ENCODE measurements around the gene CNPY3.
"Not testable (repeated sequence)": the region's sequence is repeated elsewhere in the genome, so short reads cannot be mapped to it uniquely, and the experiment has no call there.

CNPY3 gene

GRCh38 chr6:42914546-42914945 lies 14.7 kb upstream of the CNPY3 start:
- DNase-seq (ENCODE audit: extremely low read depth in 1 of 2, low read depth in 1 of 2) = no peak

GRCh38 chr6:42915732-42916131 lies 13.5 kb upstream of the CNPY3 start, which contains the start of gene PTCRA:
Gene PTCRA, plus strand, starts transcription at chr6:42916053. Its CDS starts 17 bp downstream, at chr6:42916070.
- no peak for DNase-seq (ENCODE audit: extremely low read depth in 1 of 2, low read depth in 1 of 2)

- DNase-seq (ENCODE audit: extremely low read depth in 1 of 2, low read depth in 1 of 2) = no peak
These were observed 13.0 kb upstream of the CNPY3 start for GRCh38 chr6:42916288-42916687.

- no peak for DNase-seq (ENCODE audit: extremely low read depth in 1 of 2, low read depth in 1 of 2)
These were observed 7.5 kb upstream of the CNPY3 start for GRCh38 chr6:42921801-42922200.

- no peak for DNase-seq (ENCODE audit: extremely low read depth in 1 of 2, low read depth in 1 of 2)
These were observed 5.6 kb upstream of the CNPY3 start for GRCh38 chr6:42923666-42924065.

- DNase-seq (ENCODE audit: extremely low read depth in 1 of 2, low read depth in 1 of 2) = no peak
These were observed 3.9 kb upstream of the CNPY3 start for GRCh38 chr6:42925248-42925857.

GRCh38 chr6:42929821-42930360 lies 611 bp downstream of the CNPY3 start:
- peak; percentile 44 to 71 for DNase-seq (ENCODE audit: extremely low read depth in 1 of 2, low read depth in 1 of 2)

GRCh38 chr6:42932412-42932811 lies 3.1 kb downstream of the CNPY3 start:
- no peak for DNase-seq (ENCODE audit: extremely low read depth in 1 of 2, low read depth in 1 of 2)

GRCh38 chr6:42933205-42933604 lies 3.9 kb downstream of the CNPY3 start:
- DNase-seq (ENCODE audit: extremely low read depth in 1 of 2, low read depth in 1 of 2) = no peak

GRCh38 chr6:42935322-42935721 lies 6.0 kb downstream of the CNPY3 start:
- DNase-seq (ENCODE audit: extremely low read depth in 1 of 2, low read depth in 1 of 2) = no peak

GRCh38 chr6:42936398-42936797 lies 7.1 kb downstream of the CNPY3 start:
- no peak for DNase-seq (ENCODE audit: extremely low read depth in 1 of 2, low read depth in 1 of 2)

- DNase-seq (ENCODE audit: extremely low read depth in 1 of 2, low read depth in 1 of 2) = no peak
These were observed 8.5 kb downstream of the CNPY3 start for GRCh38 chr6:42937548-42938427.

GRCh38 chr6:42938428-42938796 lies 9.1 kb downstream of the CNPY3 start:
- DNase-seq (ENCODE audit: extremely low read depth in 1 of 2, low read depth in 1 of 2) = no peak

- DNase-seq (ENCODE audit: extremely low read depth in 1 of 2, low read depth in 1 of 2) = no peak
These were observed 9.9 kb downstream of the CNPY3 start for GRCh38 chr6:42938987-42939809.

- no peak for DNase-seq (ENCODE audit: extremely low read depth in 1 of 2, low read depth in 1 of 2)
These were observed 10.5 kb downstream of the CNPY3 start for GRCh38 chr6:42939810-42940167.

GRCh38 chr6:42940493-42941045 lies 11.3 kb downstream of the CNPY3 start:
- no peak for DNase-seq (ENCODE audit: extremely low read depth in 1 of 2, low read depth in 1 of 2)

GRCh38 chr6:42941356-42941755 lies 12.1 kb downstream of the CNPY3 start:
- not testable (repeated sequence) for DNase-seq (ENCODE audit: extremely low read depth in 1 of 2, low read depth in 1 of 2)

- DNase-seq (ENCODE audit: extremely low read depth in 1 of 2, low read depth in 1 of 2) = no peak
These were observed 13.2 kb downstream of the CNPY3 start for GRCh38 chr6:42942444-42942843.

GRCh38 chr6:42947950-42948349 lies 18.7 kb downstream of the CNPY3 start:
- DNase-seq (ENCODE audit: extremely low read depth in 1 of 2, low read depth in 1 of 2) = no peak

GRCh38 chr6:42952389-42952788 lies 23.1 kb downstream of the CNPY3 start:
- no peak for DNase-seq (ENCODE audit: extremely low read depth in 1 of 2, low read depth in 1 of 2)

- DNase-seq (ENCODE audit: extremely low read depth in 1 of 2, low read depth in 1 of 2) = not testable (repeated sequence)
These were observed 25.1 kb downstream of the CNPY3 start for GRCh38 chr6:42954405-42954804.

Data from stimulated activated CD8-positive, alpha-beta memory T cell treated with anti-CD3 and anti-CD28 coated beads, Interleukin-7, amount 100 ng/mL, for 48 hours (primary cell).